H1 (cell line): Measurements from ENCODE around the gene TP53BP2. TPM values are rescaled to one million over a fixed set of nuclear protein-coding genes. Genes with fewer than 3 reads are reported as not detected.

Experiments used
- CTCF ChIA-PET: fragments of 300-600 bp; sonication (Branson Sonifier 250); formaldehyde crosslinking; loops from one replicate; lab custom pipeline; 2021; ENCODE audit not compliant: partially characterized antibody; lab: Charles Lee
- POLR2A ChIA-PET: fragments of 300-600 bp; sonication (Branson Sonifier 250); formaldehyde crosslinking; loops from one replicate; lab custom pipeline; 2021; ENCODE audit warnings: inconsistent platforms; ENCODE audit not compliant: partially characterized antibody; lab: Charles Lee
- DNase-seq, 2 experiments: peaks; one replicate each; pipeline versions ENCODE4 v3.0.0 to v3.0.0-alpha.2; 2010 to 2022; ENCODE audit warnings: low spot score in 2 of 2, low read depth in 1 of 2, mixed read lengths in 1 of 2
- FAIRE-seq: peaks from 2 replicates; lab custom pipeline; 2011; peaks lifted over from hg19 to GRCh38; lab: Jason Lieb, UNC
- H2AFZ ChIP-seq: 2 replicates; pipeline ENCODE4 v1.8.1; 2012; ENCODE audit warnings: low read length, inconsistent platforms
- H2AK5ac ChIP-seq: 2 replicates; pipeline ENCODE4 v1.6.1; 2013; ENCODE audit warnings: low read depth, low read length
- H2BK120ac ChIP-seq: replicated peaks from 2 replicates; pipeline ENCODE3; 2013; ENCODE audit warnings: low read depth, low read length, inconsistent platforms
- H2BK12ac ChIP-seq: 2 replicates; pipeline ENCODE4 v1.6.1; 2013; ENCODE audit warnings: low read depth, low read length
- H2BK15ac ChIP-seq: 2 replicates; pipeline ENCODE4 v1.6.1; 2013; ENCODE audit warnings: low read length
- H2BK20ac ChIP-seq: 2 replicates; pipeline ENCODE4 v1.6.1; 2013; ENCODE audit warnings: low read length
- H2BK5ac ChIP-seq: 2 replicates; pipeline ENCODE4 v1.6.1; 2013; ENCODE audit warnings: low read depth, low read length
- H3K14ac ChIP-seq: 2 replicates; pipeline ENCODE4 v1.6.1; 2013; ENCODE audit warnings: inconsistent platforms; ENCODE audit not compliant: insufficient read length
- H3K18ac ChIP-seq: 2 replicates; pipeline ENCODE4 v1.6.1; 2013; ENCODE audit warnings: low read length; ENCODE audit errors: extremely low read depth
- H3K23ac ChIP-seq: 2 replicates; pipeline ENCODE4 v1.6.1; 2013; ENCODE audit warnings: inconsistent platforms; ENCODE audit not compliant: insufficient read length
- H3K23me2 ChIP-seq: 2 replicates; pipeline ENCODE4 v1.6.1; 2013; ENCODE audit warnings: low read depth, low read length
- H3K27ac ChIP-seq: 2 replicates; pipeline ENCODE4 v1.6.1; 2011; ENCODE audit warnings: low read depth, low read length, inconsistent platforms
- H3K27me3 ChIP-seq, 4 experiments: replicated peaks in 1 of 4; 1 replicate in 1 of 4; 2 replicates in 3 of 4; pipeline versions ENCODE4 v1.6.1 to v1.8.1; 2011 to 2013; ENCODE audit warnings: low read length in 3 of 4, mild to moderate bottlenecking in 3 of 4, inconsistent platforms in 2 of 4, mixed read lengths in 2 of 4, moderate library complexity in 1 of 4; ENCODE audit not compliant: control insufficient read depth in 3 of 4, insufficient read depth in 3 of 4; ENCODE audit errors: extremely low read depth in 1 of 4
- H3K36me3 ChIP-seq, 4 experiments: 2 replicates each; pipeline versions ENCODE4 v1.6.1 to v1.8.1; 2011 to 2013; ENCODE audit warnings: mild to moderate bottlenecking in 4 of 4, low read length in 3 of 4, moderate library complexity in 2 of 4, control low read depth in 1 of 4, inconsistent platforms in 1 of 4; ENCODE audit not compliant: insufficient read depth in 4 of 4, control insufficient read depth in 2 of 4
- H3K4ac ChIP-seq: replicated peaks from 2 replicates; pipeline ENCODE3; 2013; ENCODE audit warnings: low read length, low read depth, mixed read lengths, inconsistent platforms; ENCODE audit not compliant: insufficient read length
- H3K4me1 ChIP-seq, 4 experiments: replicated peaks in 1 of 4; 1 replicate in 1 of 4; 2 replicates in 3 of 4; pipeline versions ENCODE4 v1.6.1 to v1.8.1; 2011 to 2013; ENCODE audit warnings: low read length in 3 of 4, inconsistent platforms in 2 of 4, mixed read lengths in 1 of 4; ENCODE audit not compliant: insufficient read depth in 4 of 4, control insufficient read depth in 3 of 4
- H3K4me2 ChIP-seq, 2 experiments: 2 replicates each; pipeline versions ENCODE4 v1.6.1 to v1.8.1; 2011 to 2013; ENCODE audit warnings: low read depth in 2 of 2, low read length in 2 of 2, control low read depth in 1 of 2, inconsistent platforms in 1 of 2, mild to moderate bottlenecking in 1 of 2; ENCODE audit not compliant: insufficient read depth in 1 of 2
- H3K4me3 ChIP-seq, 4 experiments: fragments of 200-600, 300-600 bp in 1 of 4; sonication (generic), shearing (Covaris generic), sonication (Bioruptor Twin) in 1 of 4; 2 replicates each; pipeline versions ENCODE4 v1.5.1 to v1.8.1; 2011 to 2016; ENCODE audit warnings: low read length in 4 of 4, low read depth in 3 of 4, control low read depth in 2 of 4, inconsistent platforms in 2 of 4, mild to moderate bottlenecking in 2 of 4, mixed read lengths in 1 of 4, moderate library complexity in 1 of 4; ENCODE audit not compliant: insufficient read depth in 2 of 4; ENCODE audit errors: extremely low read depth in 1 of 4
- H3K56ac ChIP-seq: replicated peaks from 2 replicates; pipeline ENCODE3; 2013; ENCODE audit warnings: low read depth, mild to moderate bottlenecking, mixed read lengths, low read length, inconsistent platforms; ENCODE audit not compliant: insufficient read length
- H3K79me1 ChIP-seq: 2 replicates; pipeline ENCODE4 v1.6.1; 2013; ENCODE audit warnings: low read depth, low read length, control low read depth
- H3K79me2 ChIP-seq, 2 experiments: 2 replicates each; pipeline versions ENCODE4 v1.6.1 to v1.8.1; 2012 to 2013; ENCODE audit warnings: low read length in 2 of 2, mild to moderate bottlenecking in 2 of 2, inconsistent platforms in 1 of 2; ENCODE audit not compliant: insufficient read depth in 2 of 2, control insufficient read depth in 1 of 2
- H3K9ac ChIP-seq, 4 experiments: replicated peaks in 1 of 4; 1 replicate in 1 of 4; 2 replicates in 3 of 4; pipeline versions ENCODE4 v1.6.1 to v1.8.1; 2011 to 2013; ENCODE audit warnings: low read depth in 3 of 4, low read length in 3 of 4, control low read depth in 2 of 4, mild to moderate bottlenecking in 2 of 4, moderate library complexity in 2 of 4, inconsistent platforms in 1 of 4; ENCODE audit errors: extremely low read depth in 1 of 4
- H3K9me3 ChIP-seq, 2 experiments: 2 replicates each; pipeline versions ENCODE4 v1.6.1 to v1.8.1; 2012 to 2013; ENCODE audit warnings: mild to moderate bottlenecking in 2 of 2, moderate library complexity in 2 of 2, control low read depth in 1 of 2, inconsistent platforms in 1 of 2, low read depth in 1 of 2, low read length in 1 of 2, mixed read lengths in 1 of 2; ENCODE audit not compliant: insufficient read depth in 2 of 2
- H4K20me1 ChIP-seq, 2 experiments: replicated peaks in 1 of 2; 2 replicates each; pipeline versions ENCODE3 to v1.8.1; 2011 to 2013; ENCODE audit warnings: inconsistent platforms in 2 of 2, low read length in 2 of 2, mild to moderate bottlenecking in 1 of 2; ENCODE audit not compliant: insufficient read depth in 2 of 2, control insufficient read depth in 1 of 2
- H4K5ac ChIP-seq: 2 replicates; pipeline ENCODE4 v1.6.1; 2013; ENCODE audit warnings: low read length, low read depth, mixed read lengths, inconsistent platforms; ENCODE audit not compliant: insufficient read length
- H4K8ac ChIP-seq: 2 replicates; pipeline ENCODE4 v1.8.0; 2013; ENCODE audit warnings: mild to moderate bottlenecking, moderate library complexity, low read length, inconsistent platforms; ENCODE audit not compliant: insufficient read depth; ENCODE audit errors: extremely low read depth
- H4K91ac ChIP-seq: replicated peaks from 2 replicates; pipeline ENCODE3; 2013; ENCODE audit warnings: low read length, mixed read lengths, inconsistent platforms; ENCODE audit not compliant: insufficient read length
- POU5F1 ChIP-seq: IDR thresholded peaks from 2 replicates; pipeline ENCODE4 v1.6.1; 2011; ENCODE audit warnings: low read depth, mild to moderate bottlenecking, low read length, moderate library complexity
- RNF2 ChIP-seq: fragments of 200-900, 300-1000 bp; sonication (generic); IDR thresholded peaks from 2 replicates; pipeline ENCODE4 v1.7.1; 2016; ENCODE audit warnings: borderline replicate concordance, low read depth, mild to moderate bottlenecking, antibody characterized with exemption, low read length; ENCODE audit not compliant: poor library complexity, severe bottlenecking; ENCODE audit errors: missing control alignments
- SIX5 ChIP-seq: IDR thresholded peaks from 2 replicates; pipeline ENCODE4 v1.6.1; 2011; ENCODE audit warnings: mild to moderate bottlenecking, low read depth, low read length
- SP2 ChIP-seq: IDR thresholded peaks from 2 replicates; pipeline ENCODE4 v1.6.1; 2012; ENCODE audit warnings: mild to moderate bottlenecking, low read length, inconsistent platforms
- SRF ChIP-seq: IDR thresholded peaks from 2 replicates; pipeline ENCODE4 v1.6.1; 2011; ENCODE audit warnings: mild to moderate bottlenecking, low read depth, low read length, moderate library complexity
- USF2 ChIP-seq: IDR thresholded peaks from 2 replicates; pipeline ENCODE4 v1.6.1; 2011; ENCODE audit warnings: low read length, improper control_type of control experiment
- WGBS, 2 experiments: shearing (Covaris generic) in 1 of 2; methylation state at CpG; one replicate each; pipeline versions ENCODE4 v1.1.6 to v1.1.7; 2013 to 2015; ENCODE audit warnings: low lambda C conversion rate in 2 of 2, mixed read lengths in 2 of 2, inconsistent platforms in 1 of 2, low coverage in 1 of 2, missing lambda C conversion rate in 1 of 2; ENCODE audit not compliant: insufficient replicate concordance in 2 of 2, insufficient coverage in 1 of 2, insufficient read length in 1 of 2; ENCODE audit errors: extremely low coverage in 1 of 2, missing lambda C conversion rate in 1 of 2; 5-methylcytosine and 5-hydroxymethylcytosine counted together
- polyA plus RNA-seq, 7 experiments: library from polyadenylated mRNA; depleted of rRNA in 3 of 7; stranded (reverse) in 5 of 7; unstranded in 2 of 7; fragments of >200 nt in 5 of 7; fragments of 200-250 nt in 2 of 7; gene quantifications; 1 replicate in 5 of 7; 2 replicates in 1 of 7; 4 replicates in 1 of 7; pipeline versions ENCODE4 v1.2.1 to v1.2.3, GENCODE V29; 2011 to 2013; ENCODE audit warnings: missing spikeins in 2 of 7, mixed read lengths in 2 of 7
- total RNA-seq: library from RNA; stranded (reverse); fragmentation: NEBNext Ultra II Directional; extraction: Animal tissue kit (Norgen Biotek cat#: 25700); gene quantifications from 2 replicates; pipeline ENCODE4 v1.2.1, GENCODE V29; 2021

TP53BP2 gene
- total and polyA plus RNA-seq, 2 of the 8 experiments (the other 6 are each of a cell fraction or from before 2014, with no cell fraction given), result 18.0 to 38.7 TPM

- no peaks in the 10 kb centered on the region for H3K23me2 ChIP-seq
- no peak overlapping the region for H3K4me2 ChIP-seq
- DNase-seq (no peak), FAIRE-seq (no peak)
- TF ChIP-seq SP2 (no peak), SIX5 (no peak), POU5F1 (no peak), RNF2 (no peak), USF2 (no peak), SRF (no peak)
- no peaks in the 10 kb centered on the region for H3K79me2 ChIP-seq
- no peaks in the 10 kb centered on the region for H3K79me1 ChIP-seq
- no peak overlapping the region for H2BK15ac ChIP-seq
- no peak overlapping the region for H3K4me3 ChIP-seq
- H3K27ac ChIP-seq, result no peak overlapping the region
- no peak overlapping the region for H2BK12ac ChIP-seq
- no peak overlapping the region for H4K91ac ChIP-seq
- peaks cover 19 to 66% (median 33%) of the 10 kb centered on the region in 4 experiments for H3K36me3 ChIP-seq
- no peaks in the 10 kb centered on the region for H3K27me3 ChIP-seq
- no peak overlapping the region for H3K23ac ChIP-seq
- 89% methylated on average over 6 of the region's 6 CpGs; no CpG with 5 or more reads in 1 of the 2 experiments for WGBS, 2 experiments
- no peak overlapping the region for H3K9ac ChIP-seq
- H4K8ac ChIP-seq, result no peak overlapping the region
- H2BK5ac ChIP-seq, result no peak overlapping the region
- H3K9me3 ChIP-seq, result no peaks in the 10 kb centered on the region
- no peak overlapping the region for H2AFZ ChIP-seq
- H4K5ac ChIP-seq, result no peak overlapping the region
- H3K4me1 ChIP-seq, result no peaks in the 10 kb centered on the region
- no peak overlapping the region for H3K4ac ChIP-seq
- no peak overlapping the region for H3K56ac ChIP-seq
- no peaks in the 10 kb centered on the region for H4K20me1 ChIP-seq
- H2BK120ac ChIP-seq, result no peak overlapping the region
- no peak overlapping the region for H3K14ac ChIP-seq
- H2BK20ac ChIP-seq, result no peak overlapping the region
- no peak overlapping the region for H2AK5ac ChIP-seq
- CTCF ChIA-PET, result interaction anchor here (0.7 to 1.9 kb wide), 8 partner anchors 9 to 224 kb away, joined by 3 to 6 read pairs (median 4); no protein-coding TSS in a partner anchor
- POLR2A ChIA-PET, result interaction anchor here (1.0 kb wide), 1 partner anchor 65 kb away, joined by 3 read pairs; the partner anchor contains the start of gene TP53BP2
- no peak overlapping the region for H3K18ac ChIP-seq
Observed at GRCh38 chr1:223780949-223781348, 64.8 kb downstream of the TP53BP2 start.
